ENCODE results near the gene PPP1R1A.

Gene PPP1R1A

GRCh38 chr12:54603173-54603814 is 14.8 kb upstream of the PPP1R1A start:
- DNase-seq (ENCODE audit: low spot score): peak; percentile 84

GRCh38 chr12:54602661-54603060 is 14.2 kb upstream of the PPP1R1A start:
- no peak for DNase-seq (ENCODE audit: low spot score)

- DNase-seq (ENCODE audit: low spot score): peak; percentile 50
Observed at GRCh38 chr12:54601841-54602240, 13.4 kb upstream of the PPP1R1A start.

GRCh38 chr12:54598970-54599369 is 10.5 kb upstream of the PPP1R1A start:
- no peak for DNase-seq (ENCODE audit: low spot score)

- DNase-seq (ENCODE audit: low spot score): peak; percentile 84
Observed at GRCh38 chr12:54596526-54596946, 8.1 kb upstream of the PPP1R1A start.

GRCh38 chr12:54595471-54595870 is 7.0 kb upstream of the PPP1R1A start:
- no peak for DNase-seq (ENCODE audit: low spot score)

GRCh38 chr12:54593725-54594124 is 5.3 kb upstream of the PPP1R1A start:
- DNase-seq (ENCODE audit: low spot score): no peak

- DNase-seq (ENCODE audit: low spot score): no peak
Observed at GRCh38 chr12:54593135-54593534, 4.7 kb upstream of the PPP1R1A start.

GRCh38 chr12:54592316-54592715 is 3.9 kb upstream of the PPP1R1A start:
- DNase-seq (ENCODE audit: low spot score): no peak

GRCh38 chr12:54590978-54591591 is 2.6 kb upstream of the PPP1R1A start:
- no peak for DNase-seq (ENCODE audit: low spot score)

GRCh38 chr12:54589964-54590363 is 1.5 kb upstream of the PPP1R1A start:
- no peak for DNase-seq (ENCODE audit: low spot score)

GRCh38 chr12:54588890-54589267 is 420 bp upstream of the PPP1R1A start:
- DNase-seq (ENCODE audit: low spot score): no peak

- DNase-seq (ENCODE audit: low spot score): peak; percentile 76
Observed at GRCh38 chr12:54587315-54587873, 1.1 kb downstream of the PPP1R1A start.

- no peak for DNase-seq (ENCODE audit: low spot score)
Observed at GRCh38 chr12:54586620-54587019, 1.8 kb downstream of the PPP1R1A start.

GRCh38 chr12:54585243-54585642 is 3.2 kb downstream of the PPP1R1A start:
- DNase-seq (ENCODE audit: low spot score): no peak

- no peak for DNase-seq (ENCODE audit: low spot score)
Observed at GRCh38 chr12:54584128-54584527, 4.3 kb downstream of the PPP1R1A start.

- DNase-seq (ENCODE audit: low spot score): no peak
Observed at GRCh38 chr12:54583726-54584125, 4.7 kb downstream of the PPP1R1A start.

- no peak for DNase-seq (ENCODE audit: low spot score)
Observed at GRCh38 chr12:54581412-54581811, 7.0 kb downstream of the PPP1R1A start.

- peak; percentile 71 for DNase-seq (ENCODE audit: low spot score)
Observed at GRCh38 chr12:54579696-54580333, 8.6 kb downstream of the PPP1R1A start.

- DNase-seq (ENCODE audit: low spot score): no peak
Observed at GRCh38 chr12:54579258-54579657, 9.2 kb downstream of the PPP1R1A start.

GRCh38 chr12:54578778-54579177 is 9.7 kb downstream of the PPP1R1A start:
- DNase-seq (ENCODE audit: low spot score): no peak

- peak; percentile 5 for DNase-seq (ENCODE audit: low spot score)
Observed at GRCh38 chr12:54572881-54573280, 15.6 kb downstream of the PPP1R1A start.

Data from cerebellar cortex (tissue), 1 donor.